Measurements from ENCODE around the gene C17orf50. TPM values are rescaled to one million over a fixed set of nuclear protein-coding genes. Genes with fewer than 3 reads are reported as not detected.
A peak's percentile ranks its signal among the peaks of the same experiment; 100 is the strongest.

The C17orf50 gene
- total RNA-seq, 1 donor from 2014 or later: not detected

DNA sequence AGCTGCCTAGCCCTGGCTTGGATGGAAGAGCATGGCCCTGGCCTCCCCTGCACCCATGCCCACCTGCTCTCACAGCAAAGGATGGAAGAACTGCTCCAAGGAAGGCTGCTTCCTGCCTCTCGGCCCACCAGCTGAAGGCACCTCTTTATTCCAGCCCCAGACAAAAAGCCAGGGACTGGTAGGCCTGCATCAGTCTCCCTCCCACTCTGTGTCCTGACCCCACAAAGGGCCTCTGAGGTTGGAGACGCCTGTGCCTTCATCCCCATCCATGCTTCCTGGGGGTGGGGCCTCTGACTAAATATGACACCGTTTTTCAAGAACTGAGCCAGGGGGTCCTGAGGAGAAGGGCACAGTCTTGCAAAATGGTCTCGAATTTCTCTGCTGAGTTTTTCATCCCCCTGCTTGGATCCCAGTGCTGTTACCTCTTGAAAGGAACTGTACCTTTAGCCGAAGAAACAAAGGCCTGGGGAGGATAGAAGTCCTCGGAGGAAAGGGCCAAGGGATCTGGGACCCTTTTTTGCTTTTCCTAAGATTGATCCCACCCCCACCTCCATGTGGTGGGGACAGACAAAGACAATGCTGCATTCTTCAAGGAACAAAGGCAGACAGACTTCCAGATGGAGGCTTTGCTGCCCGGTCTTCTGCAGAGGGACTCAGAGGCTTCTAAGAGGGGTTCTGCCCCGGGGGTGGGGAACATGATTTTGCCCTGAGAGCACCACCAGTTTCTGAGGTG, 5.2 kb downstream of the C17orf50 start:
- Histone ChIP-seq H3K27me3 (ENCODE audit: low read depth) (no peaks in the 10 kb centered on the region), H3K4me1 (peaks cover 19% of the 10 kb centered on the region), H3K4me3 (no peak overlapping the region), H3K27ac (no peak overlapping the region), H3K36me3 (no peaks in the 10 kb centered on the region), H3K9me3 (no peaks in the 10 kb centered on the region)
- TF ChIP-seq, protein P1, sequence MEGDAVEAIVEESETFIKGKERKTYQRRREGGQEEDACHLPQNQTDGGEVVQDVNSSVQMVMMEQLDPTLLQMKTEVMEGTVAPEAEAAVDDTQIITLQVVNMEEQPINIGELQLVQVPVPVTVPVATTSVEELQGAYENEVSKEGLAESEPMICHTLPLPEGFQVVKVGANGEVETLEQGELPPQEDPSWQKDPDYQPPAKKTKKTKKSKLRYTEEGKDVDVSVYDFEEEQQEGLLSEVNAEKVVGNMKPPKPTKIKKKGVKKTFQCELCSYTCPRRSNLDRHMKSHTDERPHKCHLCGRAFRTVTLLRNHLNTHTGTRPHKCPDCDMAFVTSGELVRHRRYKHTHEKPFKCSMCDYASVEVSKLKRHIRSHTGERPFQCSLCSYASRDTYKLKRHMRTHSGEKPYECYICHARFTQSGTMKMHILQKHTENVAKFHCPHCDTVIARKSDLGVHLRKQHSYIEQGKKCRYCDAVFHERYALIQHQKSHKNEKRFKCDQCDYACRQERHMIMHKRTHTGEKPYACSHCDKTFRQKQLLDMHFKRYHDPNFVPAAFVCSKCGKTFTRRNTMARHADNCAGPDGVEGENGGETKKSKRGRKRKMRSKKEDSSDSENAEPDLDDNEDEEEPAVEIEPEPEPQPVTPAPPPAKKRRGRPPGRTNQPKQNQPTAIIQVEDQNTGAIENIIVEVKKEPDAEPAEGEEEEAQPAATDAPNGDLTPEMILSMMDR (IDR thresholded peaks at IDR 0.05): no peak
- intact Hi-C loops (cut with DNase I): no loop called here
- no peak for ATAC-seq
- DNase-seq: no peak

DNA sequence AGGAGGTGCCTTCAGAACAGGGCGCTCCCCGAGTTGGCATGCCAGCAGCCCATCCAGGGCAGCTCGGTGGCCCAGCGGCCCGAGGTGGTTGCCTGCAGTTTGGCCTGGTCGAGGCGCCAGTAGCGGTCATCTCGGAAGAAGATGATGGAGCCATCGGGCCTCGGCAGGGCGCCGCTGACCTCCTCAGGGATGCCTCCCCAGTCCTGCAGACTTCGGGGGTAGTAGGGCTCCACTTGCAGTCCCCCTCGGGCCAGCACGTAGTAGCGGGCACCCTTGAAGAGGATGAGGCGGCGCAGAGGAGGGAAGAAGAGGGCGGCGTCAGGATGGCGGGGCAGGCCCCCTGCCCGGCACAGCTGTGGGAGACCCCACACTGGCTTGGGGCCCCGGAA, 5.8 kb downstream of the C17orf50 start:
- no peaks in the 10 kb centered on the region for H3K9me3 ChIP-seq
- TF ChIP-seq, protein P1 (IDR thresholded peaks at IDR 0.05): no peak
- no peaks in the 10 kb centered on the region for H3K27me3 ChIP-seq (ENCODE audit: low read depth)
- no peak for ATAC-seq
- peaks cover 19% of the 10 kb centered on the region for H3K4me1 ChIP-seq
- no peaks in the 10 kb centered on the region for H3K36me3 ChIP-seq
- no peak for DNase-seq
- no peak overlapping the region for H3K27ac ChIP-seq
- no peak overlapping the region for H3K4me3 ChIP-seq
- intact Hi-C loops (cut with DNase I): no loop called here

DNA sequence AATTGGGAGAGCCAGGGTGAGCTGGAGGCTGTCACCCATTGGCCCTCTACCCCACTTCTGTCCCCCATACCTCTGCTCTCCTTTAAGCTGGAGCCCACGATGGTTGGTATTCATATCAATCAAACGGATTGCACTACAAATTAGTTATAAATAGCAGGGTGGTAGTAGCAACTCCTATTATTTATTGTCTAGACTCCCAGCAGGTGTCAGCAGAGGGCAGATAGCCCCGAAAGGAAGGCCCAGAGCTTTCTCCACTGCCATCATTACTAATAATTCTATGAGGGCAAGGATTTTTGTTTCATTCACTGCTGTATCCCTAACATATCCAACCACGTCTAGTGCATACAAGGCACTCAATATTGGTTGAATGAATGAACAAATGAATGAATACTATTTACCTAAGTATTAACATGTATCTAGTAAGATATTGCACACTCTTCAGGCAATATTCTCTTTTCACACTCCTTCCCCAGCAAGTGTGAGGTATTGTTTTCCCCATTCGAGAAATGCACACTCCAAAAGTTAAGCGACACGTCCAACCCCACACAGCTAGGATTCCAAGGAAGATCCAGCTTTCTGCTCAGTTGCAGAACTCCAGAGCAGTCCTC, 6.3 kb downstream of the C17orf50 start:
- Histone ChIP-seq H3K27me3 (ENCODE audit: low read depth) (no peaks in the 10 kb centered on the region), H3K27ac (no peak overlapping the region), H3K9me3 (no peaks in the 10 kb centered on the region), H3K36me3 (no peaks in the 10 kb centered on the region), H3K4me3 (no peak overlapping the region), H3K4me1 (peaks cover 19% of the 10 kb centered on the region)
- ATAC-seq (peak in 1 of 2 donors; percentile 16), DNase-seq (no peak)
- intact Hi-C loops (cut with DNase I): no loop called here
- TF ChIP-seq, protein P1 (IDR thresholded peaks at IDR 0.05): peak; percentile 51

DNA sequence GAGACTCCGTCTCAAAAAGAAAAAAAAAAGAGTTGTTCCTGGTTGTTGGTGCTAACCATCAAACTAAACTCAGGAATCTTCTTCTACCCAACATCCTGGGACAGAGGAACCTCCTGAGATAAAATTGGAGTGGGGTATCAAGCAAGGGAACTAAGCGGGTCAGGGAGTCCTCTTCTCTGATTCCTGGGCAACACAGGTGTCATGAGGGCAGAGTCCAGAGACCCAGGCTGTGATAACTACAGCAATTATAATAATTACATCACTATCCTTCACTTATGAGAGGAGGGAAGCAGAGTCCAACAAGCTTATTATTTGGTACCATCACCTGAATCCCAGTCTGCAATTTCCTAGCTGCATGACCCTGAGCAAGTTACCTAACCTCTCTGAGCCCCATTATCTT, 8.1 kb downstream of the C17orf50 start:
- Histone ChIP-seq H3K27ac (no peak overlapping the region), H3K4me3 (no peak overlapping the region), H3K9me3 (no peaks in the 10 kb centered on the region), H3K4me1 (peaks cover 17% of the 10 kb centered on the region), H3K27me3 (ENCODE audit: low read depth) (no peaks in the 10 kb centered on the region), H3K36me3 (no peaks in the 10 kb centered on the region)
- ATAC-seq: no peak
- intact Hi-C loops (cut with DNase I): no loop called here
- DNase-seq: no peak
- TF ChIP-seq, protein P1 (IDR thresholded peaks at IDR 0.05): no peak

DNA sequence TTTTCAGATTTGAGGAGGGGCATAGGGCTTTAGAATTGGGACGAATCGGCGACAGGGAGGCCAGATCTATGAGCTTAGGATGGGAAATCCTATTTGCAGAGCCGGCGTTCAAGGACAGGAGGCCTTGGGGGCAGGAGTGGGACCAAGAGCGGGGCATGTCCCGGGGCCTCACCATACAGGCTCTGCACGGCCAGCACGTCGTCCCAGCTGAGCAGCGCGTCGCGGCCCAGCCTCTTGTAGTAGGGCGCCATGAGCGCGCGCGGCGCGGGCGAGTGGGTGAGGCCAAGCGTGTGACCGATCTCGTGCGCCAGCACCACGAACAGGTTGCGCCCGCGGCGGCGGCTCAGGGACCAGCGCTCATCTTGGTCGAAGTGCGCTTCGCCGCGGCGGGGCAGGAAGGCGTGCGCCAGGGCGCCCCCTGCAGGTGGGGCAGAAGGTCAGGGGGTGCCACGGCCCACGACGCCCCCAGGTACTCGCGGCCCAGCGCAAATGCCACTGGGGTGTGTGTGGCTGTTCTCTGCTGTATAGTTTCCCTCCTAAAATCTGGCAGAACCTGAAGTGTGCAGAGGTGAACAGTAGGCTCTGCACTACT, 9.3 kb downstream of the C17orf50 start:
- Histone ChIP-seq H3K4me3 (no peak overlapping the region), H3K27ac (no peak overlapping the region), H3K27me3 (ENCODE audit: low read depth) (no peaks in the 10 kb centered on the region), H3K9me3 (no peaks in the 10 kb centered on the region), H3K36me3 (no peaks in the 10 kb centered on the region), H3K4me1 (peaks cover 17% of the 10 kb centered on the region)
- ATAC-seq: no peak
- intact Hi-C loops (cut with DNase I): no loop called here
- no peak for DNase-seq
- TF ChIP-seq, protein P1 (IDR thresholded peaks at IDR 0.05): no peak

Data from lower lobe of right lung (tissue), 2 donors.